K562 (cell line): Measurements from ENCODE around the gene FRMD5. TPM values are rescaled to one million over a fixed set of nuclear protein-coding genes. Genes with fewer than 3 reads are reported as not detected.

Experiments
- ATAC-seq: fragments of 200-7000 bp; cut with Tn5 transposase; 3 replicates; pipeline ENCODE4 v1.9.1; 2020; ENCODE audit warnings: moderate library complexity
- BruUV-seq: library from RNA; stranded (reverse); fragments of 400-500 nt; replicated peaks from 2 replicates; lab custom pipeline; 2021; lab: Mats Ljungman, UMichigan
- CTCF ChIA-PET: fragments of 300-600 bp; formaldehyde crosslinking; extraction: SDS; loops from one replicate; lab custom pipeline; 2021; ENCODE audit warnings: low intra/inter-chr PET ratio; lab: Yijun Ruan, JAX
- POLR2A ChIA-PET: fragments of 300-600, 350-650 bp; sonication (Branson Sonifier 250); formaldehyde crosslinking; extraction: SDS; loops from one replicate; lab custom pipeline; 2021; ENCODE audit warnings: antibody characterized with exemption, inconsistent platforms; lab: Yijun Ruan, JAX
- DNase-seq, 4 experiments: peaks; one replicate each; pipeline versions ENCODE4 v3.0.0 to v3.0.0-alpha.2; 2011 to 2018; ENCODE audit warnings: low spot score in 3 of 4, mixed read lengths in 3 of 4; ENCODE audit errors: extremely low read depth in 1 of 4
- FAIRE-seq: peaks from 2 replicates; lab custom pipeline; 2011; peaks lifted over from hg19 to GRCh38; lab: Jason Lieb, UNC
- H2AFZ ChIP-seq: 2 replicates; pipeline ENCODE4 v1.6.0; 2011; ENCODE audit warnings: low read depth, low read length, control low read depth, inconsistent platforms
- H3K27ac ChIP-seq: fragments of 200-600 bp; 3 replicates; pipeline ENCODE4 v1.8.0; 2011; ENCODE audit warnings: low read depth, mild to moderate bottlenecking, control low read depth, inconsistent platforms, low read length, moderate library complexity, mixed read lengths; ENCODE audit errors: extremely low read depth
- H3K27me3 ChIP-seq, 2 experiments: fragments of 300-600 bp in 1 of 2; 2 replicates in 1 of 2; 3 replicates in 1 of 2; pipeline versions ENCODE4 v1.6.0 to v1.8.0; 2011; ENCODE audit warnings: inconsistent platforms in 2 of 2, low read length in 2 of 2, mild to moderate bottlenecking in 1 of 2, mixed read lengths in 1 of 2, moderate library complexity in 1 of 2; ENCODE audit not compliant: control insufficient read depth in 2 of 2, insufficient read depth in 2 of 2
- H3K36me3 ChIP-seq: fragments of 300-600 bp; 3 replicates; pipeline ENCODE4 v1.8.0; 2011; ENCODE audit warnings: mild to moderate bottlenecking, low read length, inconsistent platforms; ENCODE audit not compliant: control insufficient read depth, insufficient read depth
- H3K4me1 ChIP-seq, 2 experiments: fragments of 200-600 bp in 1 of 2; replicated peaks in 1 of 2; 2 replicates in 1 of 2; 3 replicates in 1 of 2; pipeline versions ENCODE4 v1.5.1 to v1.8.0; 2011; ENCODE audit warnings: inconsistent platforms in 2 of 2, low read length in 2 of 2, mild to moderate bottlenecking in 1 of 2, mixed read lengths in 1 of 2, moderate library complexity in 1 of 2; ENCODE audit not compliant: control insufficient read depth in 2 of 2, insufficient read depth in 2 of 2
- H3K4me2 ChIP-seq: 2 replicates; pipeline ENCODE4 v1.6.1; 2011; ENCODE audit warnings: low read length, control low read depth, inconsistent platforms, mixed read lengths; ENCODE audit not compliant: insufficient read depth
- H3K4me3 ChIP-seq: fragments of 200-600 bp; sonication (generic), shearing (Covaris generic); 2 replicates; pipeline ENCODE4 v1.5.1; 2016; ENCODE audit warnings: control low read depth, inconsistent platforms
- H3K79me2 ChIP-seq: fragments of 200-600 bp; 3 replicates; pipeline ENCODE4 v1.8.0; 2011; ENCODE audit warnings: low read length, inconsistent platforms; ENCODE audit not compliant: control insufficient read depth, insufficient read depth
- H3K9ac ChIP-seq, 2 experiments: 2 replicates each; pipeline versions ENCODE4 v1.6.0 to v1.6.1; 2011; ENCODE audit warnings: low read depth in 2 of 2, low read length in 2 of 2, control low read depth in 1 of 2, inconsistent platforms in 1 of 2, mild to moderate bottlenecking in 1 of 2, mixed read lengths in 1 of 2; ENCODE audit not compliant: insufficient read depth in 1 of 2
- H3K9me1 ChIP-seq: one replicate; pipeline ENCODE4 v1.6.0; 2011; ENCODE audit warnings: inconsistent platforms, mild to moderate bottlenecking, low read length, moderate library complexity; ENCODE audit not compliant: control insufficient read depth, insufficient read depth
- H3K9me3 ChIP-seq: replicated peaks from 2 replicates; pipeline ENCODE4 v1.5.1; 2011; ENCODE audit warnings: low read depth, low read length, inconsistent platforms; ENCODE audit not compliant: control insufficient read depth, insufficient read depth
- H4K20me1 ChIP-seq: replicated peaks from 2 replicates; pipeline ENCODE4 v1.6.1; 2011; ENCODE audit warnings: low read length, inconsistent platforms, mixed read lengths; ENCODE audit not compliant: control insufficient read depth, insufficient read depth
- RAD21 ChIP-seq, 2 experiments: fragments of 250-450 bp in 1 of 2; fragments of 450-650 bp in 1 of 2; sonication (Bioruptor Pico) in 1 of 2; formaldehyde crosslinking in 1 of 2; IDR thresholded peaks in 1 of 2; conservative IDR thresholded peaks in 1 of 2; 2 replicates each; pipeline versions ENCODE4 v1.4.0 to v1.8.0; 2020 to 2022; ENCODE audit warnings: mild to moderate bottlenecking in 2 of 2, moderate library complexity in 1 of 2
- WGBS: fragments of 100-300 bp; shearing (Covaris generic); methylation state at CpG from one replicate; pipeline ENCODE4 v1.1.6; 2016; ENCODE audit warnings: low coverage, mixed read lengths; ENCODE audit not compliant: insufficient coverage; ENCODE audit errors: missing lambda C conversion rate; 5-methylcytosine and 5-hydroxymethylcytosine counted together
- in situ Hi-C: fragments of 300-500 bp; cut with MboI; formaldehyde crosslinking; loops from 4 replicates; pipeline ENCODE4 v1.15.0; 2018; ENCODE audit warnings: inconsistent platforms, mixed read lengths
- intact Hi-C: fragments of 100-400 bp; cut with micrococcal nuclease; formaldehyde crosslinking; loops from 2 replicates; pipeline ENCODE4 v1.14.2; 2022
- polyA plus RNA-seq, 8 experiments: library from polyadenylated mRNA; depleted of rRNA in 4 of 8; stranded (reverse) in 5 of 8; unstranded in 3 of 8; fragments of >200 nt; fragmentation: Nextera tagmentation in 2 of 8; fragmentation: Illumina TruSeq in 1 of 8; extraction: Ambion mirVana in 2 of 8; extraction: Trizol in 1 of 8; gene quantifications; 2 replicates each; pipeline versions ENCODE4 v1.2.1 to v1.2.3, GENCODE V29; 2011 to 2014; ENCODE audit warnings: inconsistent platforms in 1 of 8, missing spikeins in 1 of 8
- total RNA-seq, 7 experiments: library from RNA; depleted of rRNA in 6 of 7; stranded (reverse); fragments of >200 nt in 6 of 7; fragmentation: Illumina TruSeq in 2 of 7; extraction: Trizol in 2 of 7; gene quantifications; 2 replicates each; pipeline versions ENCODE4 v1.2.1 to v1.2.3, GENCODE V29; 2011 to 2021; ENCODE audit warnings: low replicate concordance in 1 of 7
- TF ChIP-seq, protein P1 (sequence below): fragments of 450-650 bp; IDR thresholded peaks from 2 replicates; pipeline ENCODE4 v1.6.1; 2016; ENCODE audit warnings: mild to moderate bottlenecking, moderate library complexity
- TF ChIP-seq, protein P2 (sequence below), 3 experiments: IDR thresholded peaks in 2 of 3; conservative IDR thresholded peaks in 1 of 3; 2 replicates each; pipeline ENCODE4 v1.5.1; 2011 to 2012; ENCODE audit warnings: low read length in 3 of 3, mild to moderate bottlenecking in 3 of 3, control low read depth in 2 of 3, improper control_type of control experiment in 1 of 3, inconsistent platforms in 1 of 3, low read depth in 1 of 3, mixed read lengths in 1 of 3, moderate library complexity in 1 of 3; ENCODE audit not compliant: insufficient read depth in 2 of 3

Gene FRMD5
- total and polyA plus RNA-seq, 9 of the 15 experiments (the other 6 are each of a cell fraction or from before 2014, with no cell fraction given): 0.13 to 0.38 TPM; not detected in 7

- POLR2A ChIA-PET: interaction anchor here (0.7 kb wide), 1 partner anchor 64 kb away, joined by 3 read pairs; no protein-coding TSS in a partner anchor
- no peaks in the 10 kb centered on the region; a peak in 2 of 5 replicates for H3K4me1 ChIP-seq
- no peak overlapping the region for H3K27ac ChIP-seq
- no peak overlapping the region for H2AFZ ChIP-seq
- TF ChIP-seq, protein P1, sequence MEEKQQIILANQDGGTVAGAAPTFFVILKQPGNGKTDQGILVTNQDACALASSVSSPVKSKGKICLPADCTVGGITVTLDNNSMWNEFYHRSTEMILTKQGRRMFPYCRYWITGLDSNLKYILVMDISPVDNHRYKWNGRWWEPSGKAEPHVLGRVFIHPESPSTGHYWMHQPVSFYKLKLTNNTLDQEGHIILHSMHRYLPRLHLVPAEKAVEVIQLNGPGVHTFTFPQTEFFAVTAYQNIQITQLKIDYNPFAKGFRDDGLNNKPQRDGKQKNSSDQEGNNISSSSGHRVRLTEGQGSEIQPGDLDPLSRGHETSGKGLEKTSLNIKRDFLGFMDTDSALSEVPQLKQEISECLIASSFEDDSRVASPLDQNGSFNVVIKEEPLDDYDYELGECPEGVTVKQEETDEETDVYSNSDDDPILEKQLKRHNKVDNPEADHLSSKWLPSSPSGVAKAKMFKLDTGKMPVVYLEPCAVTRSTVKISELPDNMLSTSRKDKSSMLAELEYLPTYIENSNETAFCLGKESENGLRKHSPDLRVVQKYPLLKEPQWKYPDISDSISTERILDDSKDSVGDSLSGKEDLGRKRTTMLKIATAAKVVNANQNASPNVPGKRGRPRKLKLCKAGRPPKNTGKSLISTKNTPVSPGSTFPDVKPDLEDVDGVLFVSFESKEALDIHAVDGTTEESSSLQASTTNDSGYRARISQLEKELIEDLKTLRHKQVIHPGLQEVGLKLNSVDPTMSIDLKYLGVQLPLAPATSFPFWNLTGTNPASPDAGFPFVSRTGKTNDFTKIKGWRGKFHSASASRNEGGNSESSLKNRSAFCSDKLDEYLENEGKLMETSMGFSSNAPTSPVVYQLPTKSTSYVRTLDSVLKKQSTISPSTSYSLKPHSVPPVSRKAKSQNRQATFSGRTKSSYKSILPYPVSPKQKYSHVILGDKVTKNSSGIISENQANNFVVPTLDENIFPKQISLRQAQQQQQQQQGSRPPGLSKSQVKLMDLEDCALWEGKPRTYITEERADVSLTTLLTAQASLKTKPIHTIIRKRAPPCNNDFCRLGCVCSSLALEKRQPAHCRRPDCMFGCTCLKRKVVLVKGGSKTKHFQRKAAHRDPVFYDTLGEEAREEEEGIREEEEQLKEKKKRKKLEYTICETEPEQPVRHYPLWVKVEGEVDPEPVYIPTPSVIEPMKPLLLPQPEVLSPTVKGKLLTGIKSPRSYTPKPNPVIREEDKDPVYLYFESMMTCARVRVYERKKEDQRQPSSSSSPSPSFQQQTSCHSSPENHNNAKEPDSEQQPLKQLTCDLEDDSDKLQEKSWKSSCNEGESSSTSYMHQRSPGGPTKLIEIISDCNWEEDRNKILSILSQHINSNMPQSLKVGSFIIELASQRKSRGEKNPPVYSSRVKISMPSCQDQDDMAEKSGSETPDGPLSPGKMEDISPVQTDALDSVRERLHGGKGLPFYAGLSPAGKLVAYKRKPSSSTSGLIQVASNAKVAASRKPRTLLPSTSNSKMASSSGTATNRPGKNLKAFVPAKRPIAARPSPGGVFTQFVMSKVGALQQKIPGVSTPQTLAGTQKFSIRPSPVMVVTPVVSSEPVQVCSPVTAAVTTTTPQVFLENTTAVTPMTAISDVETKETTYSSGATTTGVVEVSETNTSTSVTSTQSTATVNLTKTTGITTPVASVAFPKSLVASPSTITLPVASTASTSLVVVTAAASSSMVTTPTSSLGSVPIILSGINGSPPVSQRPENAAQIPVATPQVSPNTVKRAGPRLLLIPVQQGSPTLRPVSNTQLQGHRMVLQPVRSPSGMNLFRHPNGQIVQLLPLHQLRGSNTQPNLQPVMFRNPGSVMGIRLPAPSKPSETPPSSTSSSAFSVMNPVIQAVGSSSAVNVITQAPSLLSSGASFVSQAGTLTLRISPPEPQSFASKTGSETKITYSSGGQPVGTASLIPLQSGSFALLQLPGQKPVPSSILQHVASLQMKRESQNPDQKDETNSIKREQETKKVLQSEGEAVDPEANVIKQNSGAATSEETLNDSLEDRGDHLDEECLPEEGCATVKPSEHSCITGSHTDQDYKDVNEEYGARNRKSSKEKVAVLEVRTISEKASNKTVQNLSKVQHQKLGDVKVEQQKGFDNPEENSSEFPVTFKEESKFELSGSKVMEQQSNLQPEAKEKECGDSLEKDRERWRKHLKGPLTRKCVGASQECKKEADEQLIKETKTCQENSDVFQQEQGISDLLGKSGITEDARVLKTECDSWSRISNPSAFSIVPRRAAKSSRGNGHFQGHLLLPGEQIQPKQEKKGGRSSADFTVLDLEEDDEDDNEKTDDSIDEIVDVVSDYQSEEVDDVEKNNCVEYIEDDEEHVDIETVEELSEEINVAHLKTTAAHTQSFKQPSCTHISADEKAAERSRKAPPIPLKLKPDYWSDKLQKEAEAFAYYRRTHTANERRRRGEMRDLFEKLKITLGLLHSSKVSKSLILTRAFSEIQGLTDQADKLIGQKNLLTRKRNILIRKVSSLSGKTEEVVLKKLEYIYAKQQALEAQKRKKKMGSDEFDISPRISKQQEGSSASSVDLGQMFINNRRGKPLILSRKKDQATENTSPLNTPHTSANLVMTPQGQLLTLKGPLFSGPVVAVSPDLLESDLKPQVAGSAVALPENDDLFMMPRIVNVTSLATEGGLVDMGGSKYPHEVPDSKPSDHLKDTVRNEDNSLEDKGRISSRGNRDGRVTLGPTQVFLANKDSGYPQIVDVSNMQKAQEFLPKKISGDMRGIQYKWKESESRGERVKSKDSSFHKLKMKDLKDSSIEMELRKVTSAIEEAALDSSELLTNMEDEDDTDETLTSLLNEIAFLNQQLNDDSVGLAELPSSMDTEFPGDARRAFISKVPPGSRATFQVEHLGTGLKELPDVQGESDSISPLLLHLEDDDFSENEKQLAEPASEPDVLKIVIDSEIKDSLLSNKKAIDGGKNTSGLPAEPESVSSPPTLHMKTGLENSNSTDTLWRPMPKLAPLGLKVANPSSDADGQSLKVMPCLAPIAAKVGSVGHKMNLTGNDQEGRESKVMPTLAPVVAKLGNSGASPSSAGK: no peak
- peak in 1 of 2 experiments; percentile 51; a peak in 2 of 4 replicates for TF ChIP-seq RAD21 (CRISPR knock-in tag; conservative IDR thresholded peaks at IDR 0.05 in 1 of 2, IDR thresholded peaks at IDR 0.05 in 1 of 2)
- TF ChIP-seq, protein P2, sequence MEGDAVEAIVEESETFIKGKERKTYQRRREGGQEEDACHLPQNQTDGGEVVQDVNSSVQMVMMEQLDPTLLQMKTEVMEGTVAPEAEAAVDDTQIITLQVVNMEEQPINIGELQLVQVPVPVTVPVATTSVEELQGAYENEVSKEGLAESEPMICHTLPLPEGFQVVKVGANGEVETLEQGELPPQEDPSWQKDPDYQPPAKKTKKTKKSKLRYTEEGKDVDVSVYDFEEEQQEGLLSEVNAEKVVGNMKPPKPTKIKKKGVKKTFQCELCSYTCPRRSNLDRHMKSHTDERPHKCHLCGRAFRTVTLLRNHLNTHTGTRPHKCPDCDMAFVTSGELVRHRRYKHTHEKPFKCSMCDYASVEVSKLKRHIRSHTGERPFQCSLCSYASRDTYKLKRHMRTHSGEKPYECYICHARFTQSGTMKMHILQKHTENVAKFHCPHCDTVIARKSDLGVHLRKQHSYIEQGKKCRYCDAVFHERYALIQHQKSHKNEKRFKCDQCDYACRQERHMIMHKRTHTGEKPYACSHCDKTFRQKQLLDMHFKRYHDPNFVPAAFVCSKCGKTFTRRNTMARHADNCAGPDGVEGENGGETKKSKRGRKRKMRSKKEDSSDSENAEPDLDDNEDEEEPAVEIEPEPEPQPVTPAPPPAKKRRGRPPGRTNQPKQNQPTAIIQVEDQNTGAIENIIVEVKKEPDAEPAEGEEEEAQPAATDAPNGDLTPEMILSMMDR (IDR thresholded peaks at IDR 0.05 in 2 of 3, conservative IDR thresholded peaks at IDR 0.05 in 1 of 3; ENCODE audit: insufficient read depth in 2 of 3, low read depth in 1 of 3, low read length in 3 of 3): peak in 1 of 3 experiments; percentile 41; a peak in 2 of 6 replicates
- TF ChIP-seq, all 486 proteins: peak for 2
- H3K27me3 ChIP-seq: peaks cover 4 to 14% of the 10 kb centered on the region in 2 experiments; a peak in 3 of 5 replicates
- no peaks in the 10 kb centered on the region for H3K9me3 ChIP-seq
- no TSS peak for BruUV-seq
- in situ Hi-C loops: no loop called here
- no peaks in the 10 kb centered on the region for H3K9me1 ChIP-seq
- no peak overlapping the region for H3K4me3 ChIP-seq
- H3K4me2 ChIP-seq: no peak overlapping the region
- CTCF ChIA-PET: interaction anchor here (0.5 to 1.6 kb wide), 5 partner anchors 13 to 868 kb away, joined by 3 to 9 read pairs (median 3); no protein-coding TSS in a partner anchor
- FAIRE-seq: no peak
- intact Hi-C loops: loop anchor here (5.0 to 10.0 kb wide), 5 partner anchors 98 to 317 kb away; partner anchors contain the start of genes CTDSPL2 and EIF3J
- DNase-seq: no peak
- H3K79me2 ChIP-seq: no peaks in the 10 kb centered on the region
- no peaks in the 10 kb centered on the region for H4K20me1 ChIP-seq
- 4% methylated on average over 3 of the region's 3 CpGs for WGBS
- H3K36me3 ChIP-seq: no peaks in the 10 kb centered on the region
- H3K9ac ChIP-seq: no peak overlapping the region
- ATAC-seq: peak; percentile 78
Observed at GRCh38 chr15:44219073-44219472, 24.0 kb upstream of the FRMD5 start.
